ENCODE measurements around the gene CRYBB1. TPM values are rescaled to one million over a fixed set of nuclear protein-coding genes. Genes with fewer than 3 reads are reported as not detected.

Gene CRYBB1
- polyA plus RNA-seq, 3 donors = 0.33 to 1.6 (median 0.78) TPM

GRCh38 chr22:26551568-26551967, 66.3 kb downstream of the CRYBB1 start:
- H3K79me2 ChIP-seq (ENCODE audit: insufficient read depth, low read length) = peaks cover 89% of the 10 kb centered on the region
- Mint-ChIP-seq H3K27ac (peak overlapping the region in 1 of 7 donors; percentile 54), H3K36me3 (peaks cover 23 to 58% of the 10 kb centered on the region in 2 donors), H3K4me1 (peaks cover 18% of the 10 kb centered on the region), H3K4me3 (no peak overlapping the region), H3K27me3 (ENCODE audit: low read depth in 3 of 3) (peaks cover 0 to 2% (median 0%) of the 10 kb centered on the region in 3 donors), H3K9me3 (peaks cover 0 to 2% (median 0%) of the 10 kb centered on the region in 7 donors)
- H3K4me3 ChIP-seq (replicated peaks in 1 of 3; ENCODE audit: low read depth in 2 of 3, low read length in 3 of 3) = no peak overlapping the region
- peaks cover 11 to 15% of the 10 kb centered on the region in 2 donors for H3K4me1 ChIP-seq (ENCODE audit: control insufficient read depth in 1 of 2, insufficient read depth in 2 of 2, low read length in 2 of 2)
- peaks cover 3 to 40% of the 10 kb centered on the region in 2 donors for H3K36me3 ChIP-seq (replicated peaks in 1 of 2; ENCODE audit: control insufficient read depth in 1 of 2, insufficient read depth in 2 of 2, low read length in 2 of 2)
- no peak for TF ChIP-seq CTCF (IDR thresholded peaks at IDR 0.05)
- H2AFZ ChIP-seq (ENCODE audit: insufficient read depth, low read depth, low read length, poor library complexity, severe bottlenecking) = no peak overlapping the region
- intact Hi-C loops (cut with micrococcal nuclease) = no loop called here
- DNase-seq = no peak
- H3K9ac ChIP-seq (ENCODE audit: insufficient read depth, low read length, poor library complexity, severe bottlenecking) = no peak overlapping the region
- no peaks in the 10 kb centered on the region for H3K27me3 ChIP-seq (ENCODE audit: control insufficient read depth in 2 of 2, insufficient read depth in 2 of 2, low read length in 2 of 2)
- no CpG with 5 or more reads among the region's 2 CpGs for WGBS (ENCODE audit: insufficient coverage)
- no peaks in the 10 kb centered on the region for H3K9me3 ChIP-seq (replicated peaks in 1 of 2; ENCODE audit: control insufficient read depth in 1 of 2, insufficient read depth in 1 of 2, low read length in 2 of 2)
- H3K27ac ChIP-seq (ENCODE audit: low read depth in 1 of 2, low read length in 2 of 2) = no peak overlapping the region
- H3K4me2 ChIP-seq (replicated peaks; ENCODE audit: extremely low read depth, low read length, poor library complexity, severe bottlenecking) = no peak overlapping the region
- H4K20me1 ChIP-seq (ENCODE audit: insufficient read depth, low read length) = peaks cover 92% of the 10 kb centered on the region

DNA sequence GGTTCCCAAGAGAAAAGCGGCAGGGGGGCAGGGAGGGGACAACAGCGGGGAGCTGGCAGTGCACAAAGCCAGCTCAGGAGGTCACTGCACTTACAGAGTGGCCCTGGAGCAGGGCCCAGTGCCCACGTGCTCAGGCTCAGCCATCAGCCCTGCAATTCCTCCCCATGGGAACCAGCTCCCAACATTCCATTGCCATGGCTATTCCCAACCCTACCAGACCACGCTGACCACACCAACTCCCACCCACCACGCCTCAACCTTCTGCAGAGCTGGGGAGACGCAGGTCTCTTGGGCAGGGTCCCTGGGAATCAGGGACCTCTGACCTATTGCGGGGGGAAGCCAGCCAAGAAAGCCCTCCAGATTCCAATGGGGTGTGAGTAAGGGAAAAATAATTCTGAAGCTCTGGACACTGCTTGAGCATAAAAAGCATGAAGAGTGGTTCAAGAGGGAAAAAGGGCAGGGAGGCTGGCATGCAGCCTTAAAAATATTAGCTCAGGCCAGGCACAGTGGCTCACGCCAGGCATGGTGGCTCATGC, 67.3 kb downstream of the CRYBB1 start:
- no peak for TF ChIP-seq CTCF (IDR thresholded peaks at IDR 0.05)
- WGBS (ENCODE audit: insufficient coverage) = 96% methylated on average over 4 of the region's 8 CpGs
- peaks cover 12 to 19% of the 10 kb centered on the region in 2 donors for H3K4me1 ChIP-seq (ENCODE audit: control insufficient read depth in 1 of 2, insufficient read depth in 2 of 2, low read length in 2 of 2)
- H2AFZ ChIP-seq (ENCODE audit: insufficient read depth, low read depth, low read length, poor library complexity, severe bottlenecking) = no peak overlapping the region
- no peak overlapping the region for H3K27ac ChIP-seq (ENCODE audit: low read depth in 1 of 2, low read length in 2 of 2)
- H3K9me3 Mint-ChIP-seq = peaks cover 0 to 2% (median 0%) of the 10 kb centered on the region in 7 donors
- H3K4me3 Mint-ChIP-seq = no peak overlapping the region
- no peaks in the 10 kb centered on the region for H3K27me3 ChIP-seq (ENCODE audit: control insufficient read depth in 2 of 2, insufficient read depth in 2 of 2, low read length in 2 of 2)
- peaks cover 3 to 39% of the 10 kb centered on the region in 2 donors for H3K36me3 ChIP-seq (replicated peaks in 1 of 2; ENCODE audit: control insufficient read depth in 1 of 2, insufficient read depth in 2 of 2, low read length in 2 of 2)
- no peak overlapping the region for H3K4me2 ChIP-seq (replicated peaks; ENCODE audit: extremely low read depth, low read length, poor library complexity, severe bottlenecking)
- H4K20me1 ChIP-seq (ENCODE audit: insufficient read depth, low read length) = peaks cover 92% of the 10 kb centered on the region
- H3K27ac Mint-ChIP-seq = peak overlapping the region in 3 of 7 donors; percentile 13 to 75 (median 47)
- intact Hi-C loops (cut with micrococcal nuclease) = no loop called here
- peaks cover 21% of the 10 kb centered on the region for H3K4me1 Mint-ChIP-seq
- no peak overlapping the region for H3K9ac ChIP-seq (ENCODE audit: insufficient read depth, low read length, poor library complexity, severe bottlenecking)
- H3K27me3 Mint-ChIP-seq (ENCODE audit: low read depth in 3 of 3) = peaks cover 0 to 2% (median 0%) of the 10 kb centered on the region in 3 donors
- no peak overlapping the region for H3K4me3 ChIP-seq (replicated peaks in 1 of 3; ENCODE audit: low read depth in 2 of 3, low read length in 3 of 3)
- H3K79me2 ChIP-seq (ENCODE audit: insufficient read depth, low read length) = peaks cover 90% of the 10 kb centered on the region
- DNase-seq = no peak
- H3K36me3 Mint-ChIP-seq = peaks cover 27 to 57% of the 10 kb centered on the region in 2 donors
- no peaks in the 10 kb centered on the region for H3K9me3 ChIP-seq (replicated peaks in 1 of 2; ENCODE audit: control insufficient read depth in 1 of 2, insufficient read depth in 1 of 2, low read length in 2 of 2)

Data from CD14-positive monocyte (primary cell).